ENCODE results near the gene FAM50B.

The FAM50B gene

DNA sequence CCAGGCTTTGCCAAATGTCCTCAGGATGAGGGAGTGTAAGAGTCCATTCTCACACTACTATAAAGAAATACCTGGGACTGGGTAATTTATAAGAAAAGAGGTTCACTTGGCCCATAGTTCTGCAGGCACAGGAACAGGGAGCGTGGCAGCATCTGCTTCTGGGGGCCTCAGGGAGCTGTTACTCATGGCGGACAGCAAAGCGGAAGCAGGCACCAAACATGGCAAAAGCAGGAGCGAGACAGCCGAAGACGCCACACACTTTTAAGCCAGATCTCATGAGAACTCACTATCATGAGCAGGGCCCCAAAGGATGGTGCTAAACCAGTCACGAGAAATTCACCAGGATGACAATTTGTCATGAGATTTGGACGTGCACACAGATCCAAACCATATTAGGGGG, 22.8 kb downstream of the FAM50B start:
- DNase-seq (ENCODE audit: low read depth): no peak

DNA sequence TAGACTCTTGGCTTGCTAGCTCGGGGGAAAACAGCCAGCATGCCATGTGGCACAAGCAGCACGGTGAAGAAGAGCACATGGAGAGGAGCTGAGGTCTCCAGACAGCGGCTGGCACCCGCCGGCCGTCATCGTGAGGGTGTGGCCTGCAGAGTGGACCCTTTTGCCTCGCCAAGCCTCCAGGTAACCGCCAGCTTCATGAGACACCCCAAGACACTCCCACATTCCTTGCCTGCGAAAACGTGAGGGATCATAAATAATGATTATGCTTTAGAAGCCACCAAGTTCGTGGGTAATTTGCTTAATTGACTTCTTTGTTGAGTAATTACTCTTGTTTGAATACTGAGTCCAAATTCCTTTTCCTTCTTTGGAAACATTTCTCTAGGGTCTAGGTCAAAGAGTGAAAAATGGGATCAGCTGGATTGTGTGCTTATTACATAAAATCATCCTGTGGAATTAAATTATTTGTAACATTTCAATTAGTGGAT, 23.2 kb downstream of the FAM50B start:
- DNase-seq (ENCODE audit: low read depth): no peak

DNA sequence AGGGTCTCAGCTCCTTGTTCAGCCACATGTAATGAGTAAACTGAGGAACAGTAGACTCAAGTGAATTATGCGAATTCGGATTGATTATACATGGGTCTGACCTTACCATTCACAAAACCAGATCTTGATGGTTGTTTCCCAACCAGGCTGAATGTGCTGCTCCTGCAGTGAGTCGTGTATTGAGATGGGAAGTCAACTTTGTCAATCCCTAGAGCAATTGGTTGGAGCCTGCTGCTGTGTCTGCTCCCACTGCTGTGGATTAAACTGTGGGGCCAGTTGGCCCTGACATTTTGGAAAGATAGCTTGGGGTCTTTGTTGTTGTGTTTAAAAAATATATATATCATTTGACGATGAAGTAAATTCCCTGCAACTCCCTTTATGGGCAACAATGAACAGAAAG, 23.9 kb downstream of the FAM50B start:
- no peak for DNase-seq (ENCODE audit: low read depth)

DNA sequence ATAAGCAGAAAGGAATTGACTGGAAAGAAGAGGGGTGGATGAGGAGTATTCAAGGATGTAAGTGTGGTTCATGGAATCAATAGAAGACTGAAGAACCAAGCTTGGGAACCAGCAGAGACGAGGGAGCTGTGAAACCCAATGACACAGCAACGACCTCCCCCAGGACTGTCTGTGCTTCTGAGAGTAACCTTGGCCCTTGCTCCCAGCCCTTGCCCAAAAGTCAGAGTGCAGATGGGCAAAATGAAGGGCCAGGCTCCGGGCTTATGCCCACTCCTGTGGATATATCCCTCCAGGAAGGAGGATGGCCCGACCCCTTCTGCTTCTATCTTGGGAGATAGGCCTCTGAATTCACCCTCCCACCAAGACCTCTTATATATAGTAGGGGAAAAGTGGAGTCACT, 24.9 kb downstream of the FAM50B start:
- DNase-seq (ENCODE audit: low read depth): no peak

- DNase-seq (ENCODE audit: low read depth): no peak
Measured at GRCh38 chr6:3875486-3875885, 26.3 kb downstream of the FAM50B start.

GRCh38 chr6:3876101-3876500, 26.9 kb downstream of the FAM50B start:
- no peak for DNase-seq (ENCODE audit: low read depth)

DNA sequence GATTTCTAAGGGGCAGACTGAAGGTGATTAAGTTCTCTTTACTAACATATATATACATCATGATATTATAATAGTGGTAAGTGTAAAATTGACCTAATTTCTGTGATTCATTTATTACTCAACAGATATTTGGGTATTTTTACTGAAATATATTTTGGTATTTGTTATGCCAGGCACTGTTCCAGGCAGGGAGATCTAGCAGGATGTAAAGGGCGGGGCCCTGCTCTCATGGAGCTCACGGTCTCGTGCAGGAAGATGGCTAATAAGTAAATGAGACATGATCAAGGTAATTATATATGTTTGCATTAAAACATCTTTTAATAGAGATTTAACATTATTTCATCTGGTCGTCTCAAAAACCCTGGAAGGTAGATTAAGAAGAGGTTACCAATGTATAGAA, 27.7 kb downstream of the FAM50B start:
- no peak for DNase-seq (ENCODE audit: low read depth)

DNA sequence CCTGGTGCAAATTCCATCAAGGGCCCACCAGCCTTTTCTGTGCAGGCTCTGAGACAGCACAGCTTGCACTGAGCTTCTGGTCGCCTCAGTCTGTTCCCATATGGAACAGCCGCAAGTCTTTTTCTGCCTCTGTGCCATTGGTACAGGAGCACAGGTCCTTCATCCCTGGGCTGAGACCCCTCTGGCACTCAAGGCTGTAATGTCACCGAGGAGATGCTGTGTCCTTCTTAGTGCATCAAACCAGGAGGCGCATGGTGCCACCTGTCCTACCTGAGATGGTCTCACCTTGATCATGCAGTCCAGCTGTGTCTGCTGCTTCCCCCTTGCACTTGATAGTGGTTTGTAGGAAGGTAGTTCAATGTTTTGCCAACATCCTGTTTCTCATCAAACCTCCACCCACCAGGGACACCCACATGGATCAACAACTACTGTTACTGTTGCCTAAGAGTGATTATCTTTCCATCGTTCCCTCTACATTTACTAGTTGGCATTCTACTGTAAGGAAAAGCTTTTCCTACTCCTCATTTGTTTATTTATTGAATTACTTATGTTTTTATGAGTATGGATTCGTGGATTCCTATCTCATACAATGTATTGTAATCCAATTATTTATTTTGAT, 29.0 kb downstream of the FAM50B start:
- DNase-seq (ENCODE audit: low read depth): no peak

GRCh38 chr6:3879194-3879952, 30.2 kb downstream of the FAM50B start:
- DNase-seq (ENCODE audit: low read depth): no peak

- no peak for DNase-seq (ENCODE audit: low read depth)
Measured at GRCh38 chr6:3881711-3882421, 32.7 kb downstream of the FAM50B start.

DNA sequence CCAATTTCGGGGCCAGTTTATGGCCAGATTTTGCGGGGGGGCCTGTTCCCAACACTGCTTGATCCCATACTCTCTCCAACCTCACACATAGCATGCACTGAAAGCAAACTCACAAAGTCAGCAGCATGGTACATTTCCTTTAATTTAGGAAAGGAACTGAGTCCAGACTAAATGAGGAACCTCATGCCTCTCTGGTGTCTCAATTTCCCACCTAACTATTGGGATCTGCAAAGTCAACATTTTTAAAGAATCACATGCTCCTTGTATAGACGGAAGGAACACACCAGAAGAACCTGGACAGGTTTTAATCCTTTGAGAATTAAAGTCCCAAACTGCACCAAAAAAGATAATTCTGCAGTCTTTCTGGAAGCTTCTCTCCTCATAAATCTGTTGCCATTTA, 33.3 kb downstream of the FAM50B start:
- no peak for DNase-seq (ENCODE audit: low read depth)

- no peak for DNase-seq (ENCODE audit: low read depth)
Measured at GRCh38 chr6:3882866-3883265, 33.7 kb downstream of the FAM50B start.

- DNase-seq (ENCODE audit: low read depth): no peak
Measured at GRCh38 chr6:3884007-3884745, 35.0 kb downstream of the FAM50B start.

DNA sequence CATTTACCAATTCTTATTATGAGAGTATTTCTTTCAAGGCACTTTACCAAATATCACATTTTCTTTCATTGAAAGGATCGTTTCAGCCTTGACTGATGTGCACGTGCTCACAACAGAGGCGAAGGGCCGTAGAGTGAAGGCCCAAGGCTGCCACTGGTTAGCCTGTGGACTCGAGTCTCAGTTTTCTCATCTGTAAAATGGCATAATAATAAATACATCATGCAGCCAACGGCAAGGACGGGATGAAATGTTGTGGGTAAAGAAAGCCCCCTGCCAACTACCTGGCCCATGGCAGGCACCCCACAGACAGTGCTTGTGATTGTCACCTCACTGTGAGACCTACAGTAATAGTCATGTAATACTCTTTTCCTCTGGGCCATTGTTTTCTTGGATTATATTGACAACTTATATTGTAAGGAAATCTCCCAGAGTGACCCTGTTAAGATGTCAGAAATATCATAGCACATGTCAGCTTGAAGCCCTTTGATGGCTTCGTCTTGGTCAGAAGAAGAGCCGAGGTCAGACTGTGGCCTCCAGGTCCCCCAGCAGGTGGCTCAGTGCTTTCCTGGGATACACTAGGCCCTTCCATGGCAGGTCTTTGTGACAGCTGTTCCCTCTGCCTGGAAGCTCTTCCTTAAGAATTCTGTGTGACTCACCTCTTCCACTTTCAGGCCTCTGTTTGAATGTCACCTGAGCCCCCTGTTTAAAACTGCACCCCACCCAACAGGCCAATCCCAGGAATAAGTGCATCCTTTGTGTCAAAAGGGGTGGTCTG, 36.3 kb downstream of the FAM50B start:
- DNase-seq (ENCODE audit: low read depth): no peak

DNA sequence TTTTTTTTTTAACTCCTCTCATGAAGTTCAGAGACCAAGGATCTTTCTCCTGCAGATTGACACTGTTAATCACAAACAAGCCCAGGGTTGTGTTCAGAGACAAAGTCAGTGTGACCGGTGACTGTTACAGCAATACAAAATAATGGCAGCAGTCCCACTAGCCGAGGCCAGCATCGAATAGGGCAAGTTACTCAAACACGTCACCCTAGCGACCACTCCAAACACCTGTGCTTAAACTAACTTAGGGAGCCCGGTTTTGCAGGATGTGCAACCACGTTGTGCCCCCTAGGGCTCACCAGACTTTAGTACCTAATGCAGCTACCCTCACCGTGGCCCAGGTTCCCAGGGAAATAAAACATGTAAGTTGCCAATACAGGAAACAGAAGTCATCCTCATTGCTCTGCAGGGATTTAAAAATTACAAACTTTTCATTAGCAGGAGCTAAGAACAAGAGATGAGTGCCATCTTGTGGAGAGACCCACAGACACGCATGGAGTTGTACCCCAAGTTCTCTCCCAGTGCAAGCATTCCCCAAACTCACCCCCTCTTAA, 38.1 kb downstream of the FAM50B start:
- no peak for DNase-seq (ENCODE audit: low read depth)

- DNase-seq (ENCODE audit: low read depth): no peak
Measured at GRCh38 chr6:3888153-3888957, 39.2 kb downstream of the FAM50B start.

GRCh38 chr6:3890047-3890446, 40.9 kb downstream of the FAM50B start:
- DNase-seq (ENCODE audit: low read depth): no peak

GRCh38 chr6:3891883-3892282, 42.7 kb downstream of the FAM50B start:
- DNase-seq (ENCODE audit: low read depth): no peak

DNA sequence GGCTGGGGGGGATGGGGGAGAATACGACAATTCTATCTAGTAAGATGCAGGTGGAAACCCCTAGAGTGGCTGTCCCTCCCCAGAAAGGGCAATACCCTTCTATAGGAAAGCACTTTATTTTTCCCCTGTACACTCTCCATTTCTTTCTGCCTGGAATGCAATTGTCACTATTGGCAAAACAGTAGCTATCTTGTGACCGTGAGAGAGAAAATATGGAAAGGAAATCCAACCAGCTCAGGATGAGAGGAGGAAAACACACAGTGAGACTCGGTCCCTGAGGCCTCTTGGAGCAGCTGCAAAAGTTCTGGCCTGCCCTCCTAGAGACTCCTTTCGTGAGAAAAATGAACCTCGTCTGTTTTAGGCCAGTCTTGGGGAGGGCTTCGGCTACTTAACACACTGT, 43.4 kb downstream of the FAM50B start:
- DNase-seq (ENCODE audit: low read depth): no peak

DNA sequence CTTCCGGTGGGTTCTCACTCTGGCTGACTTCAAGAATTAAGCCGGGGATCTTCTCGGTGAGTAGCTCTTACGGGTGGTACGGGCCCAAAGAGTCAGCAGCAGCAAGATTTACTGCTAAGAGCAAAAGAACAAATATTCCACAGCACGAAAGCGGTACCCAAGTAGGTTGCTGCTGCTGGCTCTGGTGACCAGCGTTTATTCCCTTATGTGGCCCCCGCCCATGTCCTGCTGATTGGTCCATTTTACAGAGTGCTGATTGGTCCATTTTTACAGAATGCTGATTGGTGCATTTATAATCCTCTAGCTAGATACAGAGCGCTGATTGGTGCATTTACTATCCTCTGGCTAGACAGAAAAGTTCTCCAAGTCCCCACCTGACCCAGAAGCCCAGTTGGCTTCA, 44.3 kb downstream of the FAM50B start:
- DNase-seq (ENCODE audit: low read depth): no peak

- DNase-seq (ENCODE audit: low read depth): no peak
Measured at GRCh38 chr6:3893917-3894316, 44.7 kb downstream of the FAM50B start.

Measured in stimulated activated CD8-positive, alpha-beta memory T cell treated with anti-CD3 and anti-CD28 coated beads, Interleukin-15, amount 100 ng/mL, for 1 hour (primary cell).